ENCODE measurements around the gene EXOC3L1.
A peak's percentile ranks its signal among the peaks of the same experiment; 100 is the strongest.

EXOC3L1 gene

GRCh38 chr16:67190041-67190440 is at the start of gene EXOC3L1:
TSS of gene EXOC3L1 (minus strand) at chr16:67190136. CDS start at chr16:67189676, 460 bp downstream.
- no peak for DNase-seq

GRCh38 chr16:67238806-67239470 is 49.0 kb upstream of the EXOC3L1 start:
- no peak for DNase-seq

GRCh38 chr16:67238278-67238575 is 48.3 kb upstream of the EXOC3L1 start:
- no peak for DNase-seq

- no peak for DNase-seq
Measured at GRCh38 chr16:67237396-67238277, 47.7 kb upstream of the EXOC3L1 start.

GRCh38 chr16:67236563-67237395 is 46.8 kb upstream of the EXOC3L1 start:
- peak; percentile 35 for DNase-seq

GRCh38 chr16:67235816-67236562 is 46.1 kb upstream of the EXOC3L1 start:
- DNase-seq = no peak

GRCh38 chr16:67234180-67234597 is 44.3 kb upstream of the EXOC3L1 start:
- DNase-seq = no peak

GRCh38 chr16:67233596-67233995 is 43.7 kb upstream of the EXOC3L1 start:
- no peak for DNase-seq

GRCh38 chr16:67230809-67231660 is 41.1 kb upstream of the EXOC3L1 start:
- no peak for DNase-seq

GRCh38 chr16:67229906-67230808 is 40.2 kb upstream of the EXOC3L1 start:
- no peak for DNase-seq

- no peak for DNase-seq
Measured at GRCh38 chr16:67228905-67229304, 39.0 kb upstream of the EXOC3L1 start.

GRCh38 chr16:67228034-67228785 is 38.3 kb upstream of the EXOC3L1 start:
- no peak for DNase-seq

- no peak for DNase-seq
Measured at GRCh38 chr16:67227567-67227921, 37.6 kb upstream of the EXOC3L1 start.

- peak; percentile 95 for DNase-seq
Measured at GRCh38 chr16:67226804-67227566, 37.0 kb upstream of the EXOC3L1 start, which contains the start of gene TMEM208. TSS of gene TMEM208 (plus strand) at chr16:67227130. CDS start at chr16:67227219, 89 bp downstream.

GRCh38 chr16:67226295-67226803 is 36.4 kb upstream of the EXOC3L1 start:
- no peak for DNase-seq

- no peak for DNase-seq
Measured at GRCh38 chr16:67223992-67224391, 34.1 kb upstream of the EXOC3L1 start.

- DNase-seq = no peak
Measured at GRCh38 chr16:67216612-67217490, 26.9 kb upstream of the EXOC3L1 start.

GRCh38 chr16:67215706-67216105 is 25.8 kb upstream of the EXOC3L1 start:
- no peak for DNase-seq
